NCI-H2227 (cell line): ENCODE measurements around the gene TRIM66.
"Not testable (repeated sequence)": the region's sequence is repeated elsewhere in the genome, so short reads cannot be mapped to it uniquely, and the experiment has no call there.

Experiments
- DNase-seq: peaks from one replicate; lab custom pipeline; 2025; ENCODE audit not compliant: unreplicated experiment; lab: John Stamatoyannopoulos, UW

TRIM66 gene

GRCh38 chr11:8690374-8691342 is 8.2 kb upstream of the TRIM66 start:
- DNase-seq = no peak

- peak; percentile 32 for DNase-seq
Observed at GRCh38 chr11:8689726-8690255, 7.3 kb upstream of the TRIM66 start.

DNA sequence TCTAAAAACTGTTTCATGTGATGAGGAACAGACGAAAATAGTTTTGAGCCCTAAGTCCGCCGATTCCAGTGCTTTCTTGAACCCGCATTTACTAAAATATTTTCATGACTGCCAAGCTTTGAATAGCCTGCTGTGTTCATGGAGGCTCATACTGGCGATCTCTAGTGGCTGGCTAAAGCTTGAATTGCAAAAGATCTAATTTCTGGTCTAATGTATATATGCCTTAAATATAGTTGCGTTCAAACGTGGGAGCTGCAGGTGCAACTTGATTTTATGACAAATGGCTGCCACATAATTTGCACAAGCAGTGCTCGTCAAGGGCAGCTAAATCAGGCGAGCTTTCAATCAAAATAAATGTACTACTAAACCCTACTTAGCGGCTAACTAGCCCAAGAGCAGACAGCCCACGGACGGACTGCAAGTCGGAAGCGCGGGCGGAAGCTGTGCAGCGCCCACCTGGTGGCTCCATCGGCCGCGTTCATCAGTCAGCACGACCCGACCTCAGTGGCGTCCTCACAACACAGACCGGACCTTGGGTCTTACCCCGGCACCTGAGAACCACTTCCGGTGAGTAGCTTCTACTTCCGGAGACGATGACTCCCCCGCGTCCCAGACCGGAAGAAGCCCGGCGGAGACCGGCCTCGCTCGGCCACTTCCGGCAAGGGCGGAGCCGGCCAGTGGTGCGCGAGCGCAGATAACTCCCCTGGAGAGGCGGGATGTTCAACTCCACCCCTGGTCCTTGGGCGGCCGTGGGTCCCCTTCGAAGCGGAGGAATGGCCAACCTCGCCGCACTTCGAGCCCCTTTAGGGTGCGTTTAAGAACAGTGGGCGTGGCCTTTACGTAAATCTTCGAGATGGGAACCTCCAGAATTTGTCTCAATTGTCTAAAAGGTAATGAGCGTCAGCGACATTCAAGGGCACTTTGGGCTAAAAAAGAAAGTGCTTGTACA is 6.2 kb upstream of the TRIM66 start:
- peak; percentile 99 for DNase-seq

GRCh38 chr11:8686325-8686724 is 3.9 kb upstream of the TRIM66 start:
- no peak for DNase-seq

DNA sequence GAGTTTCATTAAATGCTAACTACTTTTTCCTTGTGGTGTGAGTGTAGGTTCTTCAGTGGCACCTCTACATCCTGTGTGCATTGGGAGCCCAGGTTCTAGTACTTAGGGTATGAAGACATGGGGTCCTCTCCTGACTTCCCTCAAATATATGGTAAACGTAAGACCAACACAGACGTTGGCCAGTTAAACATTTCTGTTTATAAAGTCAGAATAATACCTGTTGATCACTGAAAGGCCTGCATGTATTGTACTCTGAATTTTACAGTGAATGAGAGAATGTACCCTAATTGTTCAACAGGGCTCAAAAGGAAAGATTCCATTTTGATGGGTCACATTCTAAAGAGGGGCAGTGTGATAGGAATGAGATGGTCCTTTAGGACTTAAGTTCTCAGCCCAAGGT is 3.4 kb upstream of the TRIM66 start:
- DNase-seq = no peak

- DNase-seq = no peak
Observed at GRCh38 chr11:8685306-8685705, 2.8 kb upstream of the TRIM66 start.

DNA sequence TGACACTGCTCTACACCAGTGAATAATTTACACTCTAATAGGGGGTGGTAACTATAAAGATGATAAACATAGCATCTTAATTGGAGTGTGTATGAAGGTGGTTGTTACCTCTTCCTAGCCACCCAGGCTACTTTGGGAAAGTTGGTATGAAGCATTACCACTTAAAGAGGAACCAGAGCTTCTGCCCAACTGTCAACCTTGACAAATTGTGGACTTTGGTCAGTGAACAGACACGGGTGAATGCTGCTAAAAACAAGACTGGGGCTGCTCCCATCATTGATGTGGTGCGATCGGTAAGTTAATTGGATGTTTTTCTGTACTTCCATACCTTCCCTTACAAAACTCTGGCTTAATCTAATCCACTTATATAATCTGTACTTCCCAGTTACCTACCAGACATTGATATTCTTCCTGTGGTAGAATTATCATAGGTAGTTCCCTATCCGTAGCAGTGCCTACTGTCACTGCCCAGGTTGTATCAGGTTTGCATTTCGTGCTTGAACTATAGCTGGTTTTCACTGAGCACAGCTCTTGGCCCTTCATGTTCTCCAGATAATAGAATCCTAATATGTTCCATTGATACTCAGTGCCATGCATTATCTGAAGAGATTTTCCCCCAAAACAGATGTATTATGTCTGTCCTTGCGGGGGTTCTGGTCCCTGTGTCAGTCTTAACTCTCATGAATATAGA is 2.3 kb upstream of the TRIM66 start:
- DNase-seq = no peak

DNA sequence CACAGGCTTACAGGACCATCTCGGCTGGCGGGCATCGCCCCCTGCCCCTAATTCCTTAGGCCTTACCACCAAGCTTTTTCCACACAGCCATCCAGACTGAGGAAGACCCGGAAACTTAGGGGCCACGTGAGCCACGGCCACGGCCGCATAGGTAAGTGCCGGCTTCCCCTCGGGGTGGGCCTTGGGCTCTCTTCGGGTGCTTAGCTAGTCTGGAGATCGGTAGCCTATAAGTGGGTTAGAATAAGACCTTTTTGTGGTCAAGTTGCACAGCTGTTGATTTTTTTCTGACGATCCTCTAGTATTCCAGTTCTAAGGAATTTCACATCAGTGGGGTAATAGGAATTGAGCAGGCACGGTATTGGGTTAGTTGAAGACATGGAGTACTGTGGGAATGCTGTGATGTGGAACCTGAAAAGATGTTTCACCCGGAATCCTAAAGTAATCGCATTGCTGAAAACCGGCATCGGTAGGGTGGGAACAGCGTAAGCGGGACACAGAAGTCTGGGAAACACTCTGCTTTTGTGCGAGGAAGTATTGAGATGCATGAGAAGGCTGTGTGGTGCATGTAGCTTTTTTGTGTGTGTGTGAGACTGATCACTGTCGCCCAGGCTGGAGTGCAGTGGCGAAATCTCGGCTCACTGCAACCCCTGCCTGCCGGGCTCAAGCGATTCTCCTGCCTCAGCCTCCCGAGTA is 796 bp upstream of the TRIM66 start:
- DNase-seq = peak; percentile 58

GRCh38 chr11:8681837-8682302 is 595 bp downstream of the TRIM66 start:
- DNase-seq = no peak

DNA sequence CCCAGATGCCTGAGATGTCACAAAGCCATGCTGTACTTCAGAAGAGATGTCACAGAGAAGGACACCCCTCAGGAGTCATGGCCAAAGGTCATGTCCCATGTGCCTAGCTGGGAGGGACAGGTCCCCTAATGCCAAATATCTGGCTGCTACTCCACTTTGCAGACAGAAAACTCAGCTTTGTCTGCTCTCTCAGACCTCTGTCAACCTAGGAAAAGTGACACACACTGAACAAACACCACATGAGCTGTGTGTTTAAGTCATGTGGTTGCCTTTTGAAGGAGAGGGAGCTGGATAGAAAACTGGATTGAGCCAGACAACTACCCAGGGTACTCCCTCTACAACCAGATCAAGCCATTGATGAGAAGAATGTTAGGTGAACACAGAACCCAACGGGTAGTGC is 3.5 kb downstream of the TRIM66 start:
- no peak for DNase-seq

DNA sequence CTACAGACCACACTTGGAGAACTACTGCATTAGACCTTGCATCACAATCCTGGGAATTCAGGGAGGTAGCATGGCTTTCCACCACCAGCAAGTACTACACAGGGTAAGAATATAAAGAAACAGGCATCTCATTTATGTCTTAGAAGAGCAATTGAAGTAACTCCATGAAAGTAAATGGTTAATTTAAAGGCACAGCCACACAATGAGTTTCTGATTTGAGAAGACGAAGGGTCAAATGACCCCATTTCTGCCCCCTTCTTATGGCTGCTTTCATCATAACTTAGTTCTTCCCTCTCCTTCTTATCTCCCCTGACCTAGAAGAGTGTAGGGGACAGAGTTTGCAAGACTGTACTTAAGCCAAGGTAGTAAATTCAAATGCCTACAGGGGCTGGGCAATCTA is 6.0 kb downstream of the TRIM66 start:
- DNase-seq = no peak

- no peak for DNase-seq
Observed at GRCh38 chr11:8674859-8675258, 7.6 kb downstream of the TRIM66 start.

DNA sequence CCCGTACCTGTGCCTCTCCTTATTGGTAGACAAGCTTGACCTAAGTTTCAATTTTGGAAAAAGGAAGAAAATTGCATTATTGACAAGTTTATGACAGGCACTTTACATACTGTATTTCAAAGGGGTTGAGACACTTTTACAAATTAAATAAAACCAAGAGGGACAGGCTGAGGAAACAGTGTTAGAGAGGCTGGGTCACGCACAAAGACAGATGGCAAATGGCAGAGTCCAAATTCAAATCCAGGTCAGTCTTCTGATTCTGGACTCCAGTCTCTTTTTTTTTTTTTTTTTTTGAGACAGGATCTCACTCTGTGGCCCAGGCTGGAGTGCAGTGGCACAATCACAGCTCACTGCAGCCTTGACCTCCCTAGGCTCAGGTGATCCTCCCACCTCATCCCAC is 10.1 kb downstream of the TRIM66 start:
- no peak for DNase-seq

GRCh38 chr11:8671651-8672062 is 10.8 kb downstream of the TRIM66 start:
- DNase-seq = no peak

DNA sequence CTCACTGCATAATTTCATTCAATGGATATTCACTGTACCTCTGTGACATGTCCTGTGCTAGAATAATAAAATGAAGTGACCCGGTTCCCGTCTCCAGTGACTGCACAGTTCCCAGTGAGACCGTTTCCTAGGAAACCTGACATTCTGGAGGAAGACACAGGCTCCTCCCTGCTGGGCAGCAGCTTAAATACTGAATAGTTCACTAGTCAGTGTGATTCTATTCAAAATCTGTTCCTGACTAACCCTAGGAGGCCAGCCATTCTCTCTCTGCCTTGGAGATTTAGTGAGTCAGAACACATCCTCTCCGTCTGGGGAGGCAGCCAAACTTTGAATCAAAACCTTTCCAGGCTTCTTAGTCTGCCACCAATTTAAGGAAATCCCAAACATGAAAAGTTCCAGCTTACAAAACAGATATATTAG is 11.3 kb downstream of the TRIM66 start:
- DNase-seq = peak; percentile 81

- not testable (repeated sequence) for DNase-seq
Observed at GRCh38 chr11:8670081-8670480, 12.4 kb downstream of the TRIM66 start.

DNA sequence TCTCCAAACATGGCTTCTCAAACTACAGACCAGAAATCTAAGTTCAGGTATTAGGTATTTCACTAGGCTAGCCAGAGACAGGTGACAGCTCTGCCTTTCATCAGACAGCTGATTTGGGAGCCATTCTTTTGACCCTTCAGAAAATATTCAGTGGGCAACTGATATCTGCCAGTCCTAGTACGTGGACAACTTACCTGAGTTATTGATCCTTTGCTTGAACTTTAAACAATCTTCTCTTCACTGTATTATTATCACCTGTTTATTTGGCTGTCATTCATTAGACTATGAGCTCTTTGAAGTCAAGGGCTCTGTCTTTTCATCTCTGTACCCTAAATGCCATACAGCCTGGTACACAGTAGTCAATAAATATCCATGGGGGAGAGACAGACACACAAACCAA is 17.2 kb downstream of the TRIM66 start:
- DNase-seq = no peak

GRCh38 chr11:8661001-8661795 is 21.3 kb downstream of the TRIM66 start:
- no peak for DNase-seq

GRCh38 chr11:8658321-8659057 is 24.0 kb downstream of the TRIM66 start:
- DNase-seq = peak; percentile 69
